Calu3 (cell line): ENCODE results near the gene CDA. TPM values are rescaled to one million over a fixed set of nuclear protein-coding genes. Genes with fewer than 3 reads are reported as not detected.
A peak's percentile ranks its signal among the peaks of the same experiment; 100 is the strongest.

Experiments used
- BruUV-seq: library from RNA; stranded (reverse); fragments of 400-500 nt; replicated peaks from 2 replicates; lab custom pipeline; 2021; lab: Mats Ljungman, UMichigan
- CTCF ChIA-PET: fragments of 300-600 bp; sonication (Branson Sonifier 250); formaldehyde crosslinking; loops from one replicate; lab custom pipeline; 2022; ENCODE audit warnings: antibody characterized with exemption; lab: Charles Lee
- DNase-seq: peaks from one replicate; pipeline ENCODE4 v3.0.0; 2022
- H3K27ac Mint-ChIP-seq: one replicate; pipeline ENCODE4 v1.8.0; 2022; ENCODE audit warnings: mixed read lengths; ENCODE audit not compliant: unreplicated experiment
- H3K27me3 Mint-ChIP-seq: one replicate; pipeline ENCODE4 v1.8.0; 2022; ENCODE audit warnings: mixed read lengths; ENCODE audit not compliant: unreplicated experiment
- H3K36me3 Mint-ChIP-seq: one replicate; pipeline ENCODE4 v1.8.0; 2022; ENCODE audit warnings: mild to moderate bottlenecking, moderate library complexity, mixed read lengths; ENCODE audit not compliant: insufficient read depth, unreplicated experiment
- H3K4me1 Mint-ChIP-seq: one replicate; pipeline ENCODE4 v1.8.0; 2022; ENCODE audit warnings: mild to moderate bottlenecking, low read depth, mixed read lengths; ENCODE audit not compliant: unreplicated experiment
- H3K4me3 Mint-ChIP-seq: one replicate; pipeline ENCODE4 v1.8.0; 2022; ENCODE audit warnings: mild to moderate bottlenecking, low read depth, moderate library complexity, mixed read lengths; ENCODE audit not compliant: unreplicated experiment
- H3K9me3 Mint-ChIP-seq: one replicate; pipeline ENCODE4 v1.8.0; 2022; ENCODE audit warnings: low read depth, mixed read lengths; ENCODE audit not compliant: unreplicated experiment
- intact Hi-C: fragments of 100-400 bp; cut with micrococcal nuclease; formaldehyde crosslinking; loops from one replicate; pipeline ENCODE4 v1.10.0; 2022; ENCODE audit not compliant: unreplicated experiment
- total RNA-seq: library from RNA; stranded (reverse); gene quantifications from 2 replicates; pipeline ENCODE4 v1.2.3, GENCODE V29; 2022
- TF ChIP-seq, protein P1 (sequence below): fragments of 200-600 bp; IDR thresholded peaks from one replicate; pipeline ENCODE4 v1.8.0; 2022; ENCODE audit warnings: antibody characterized with exemption; ENCODE audit not compliant: unreplicated experiment

The CDA gene
- total RNA-seq, 1 experiment from 2014 or later: 9.0 TPM

GRCh38 chr1:20571427-20571826, 17.5 kb upstream of the CDA start:
- Mint-ChIP-seq H3K4me1 (no peaks in the 10 kb centered on the region), H3K36me3 (no peaks in the 10 kb centered on the region), H3K27me3 (peaks cover 62% of the 10 kb centered on the region), H3K9me3 (no peaks in the 10 kb centered on the region), H3K27ac (no peak overlapping the region), H3K4me3 (no peak overlapping the region)
- intact Hi-C loops: no loop called here
- TF ChIP-seq, protein P1, sequence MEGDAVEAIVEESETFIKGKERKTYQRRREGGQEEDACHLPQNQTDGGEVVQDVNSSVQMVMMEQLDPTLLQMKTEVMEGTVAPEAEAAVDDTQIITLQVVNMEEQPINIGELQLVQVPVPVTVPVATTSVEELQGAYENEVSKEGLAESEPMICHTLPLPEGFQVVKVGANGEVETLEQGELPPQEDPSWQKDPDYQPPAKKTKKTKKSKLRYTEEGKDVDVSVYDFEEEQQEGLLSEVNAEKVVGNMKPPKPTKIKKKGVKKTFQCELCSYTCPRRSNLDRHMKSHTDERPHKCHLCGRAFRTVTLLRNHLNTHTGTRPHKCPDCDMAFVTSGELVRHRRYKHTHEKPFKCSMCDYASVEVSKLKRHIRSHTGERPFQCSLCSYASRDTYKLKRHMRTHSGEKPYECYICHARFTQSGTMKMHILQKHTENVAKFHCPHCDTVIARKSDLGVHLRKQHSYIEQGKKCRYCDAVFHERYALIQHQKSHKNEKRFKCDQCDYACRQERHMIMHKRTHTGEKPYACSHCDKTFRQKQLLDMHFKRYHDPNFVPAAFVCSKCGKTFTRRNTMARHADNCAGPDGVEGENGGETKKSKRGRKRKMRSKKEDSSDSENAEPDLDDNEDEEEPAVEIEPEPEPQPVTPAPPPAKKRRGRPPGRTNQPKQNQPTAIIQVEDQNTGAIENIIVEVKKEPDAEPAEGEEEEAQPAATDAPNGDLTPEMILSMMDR: no peak
- no TSS peak for BruUV-seq
- DNase-seq: no peak
- CTCF ChIA-PET: interaction anchor here (0.5 to 0.6 kb wide), 2 partner anchors 10 to 12 kb away, joined by 3 to 4 read pairs; no protein-coding TSS in a partner anchor

DNA sequence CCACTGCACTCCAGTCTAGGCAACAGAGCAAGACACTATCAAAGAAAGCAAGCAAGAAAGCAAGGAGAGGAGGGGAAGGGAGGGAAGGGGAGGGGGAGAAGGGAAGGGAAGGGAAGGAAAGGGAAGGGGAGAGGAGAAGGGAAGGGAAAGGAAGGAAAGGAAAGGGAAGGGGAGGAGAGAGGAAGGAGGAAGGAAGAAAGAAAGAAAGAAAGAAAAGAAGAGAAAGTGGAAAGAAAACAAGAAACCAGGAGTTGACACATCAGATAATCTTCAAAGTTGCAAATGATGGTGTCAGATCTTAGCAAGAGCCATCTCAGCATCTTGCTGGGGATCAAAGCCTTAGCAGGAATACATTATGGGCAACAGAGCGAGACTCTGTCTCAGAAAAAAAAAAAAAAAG, 14.9 kb upstream of the CDA start:
- no peaks in the 10 kb centered on the region for H3K4me1 Mint-ChIP-seq
- H3K9me3 Mint-ChIP-seq: no peaks in the 10 kb centered on the region
- no peaks in the 10 kb centered on the region for H3K36me3 Mint-ChIP-seq
- TF ChIP-seq, protein P1: no peak
- no peak overlapping the region for H3K27ac Mint-ChIP-seq
- peaks cover 58% of the 10 kb centered on the region for H3K27me3 Mint-ChIP-seq
- no peak for DNase-seq
- intact Hi-C loops: no loop called here
- BruUV-seq: no TSS peak
- H3K4me3 Mint-ChIP-seq: no peak overlapping the region
- CTCF ChIA-PET: interaction anchor here (0.6 to 1.9 kb wide), 3 partner anchors 15 to 1431 kb away, joined by 3 to 7 read pairs (median 3); partner anchors contain the start of gene CDA

- TF ChIP-seq, protein P1: peak; percentile 60
- Mint-ChIP-seq H3K27me3 (peaks cover 50% of the 10 kb centered on the region), H3K27ac (no peak overlapping the region), H3K4me1 (no peaks in the 10 kb centered on the region), H3K9me3 (no peaks in the 10 kb centered on the region), H3K36me3 (no peaks in the 10 kb centered on the region), H3K4me3 (no peak overlapping the region)
- intact Hi-C loops: loop anchor here (1.0 kb wide), 1 partner anchor 65 kb away; no protein-coding TSS in a partner anchor
- CTCF ChIA-PET: interaction anchor here (0.6 to 1.9 kb wide), 7 partner anchors 14 to 229 kb away, joined by 3 to 49 read pairs (median 4); partner anchors contain the start of genes CDA and PINK1
- BruUV-seq: no TSS peak
- DNase-seq: peak; percentile 87
Measured at GRCh38 chr1:20574686-20575540, 14.0 kb upstream of the CDA start.

DNA sequence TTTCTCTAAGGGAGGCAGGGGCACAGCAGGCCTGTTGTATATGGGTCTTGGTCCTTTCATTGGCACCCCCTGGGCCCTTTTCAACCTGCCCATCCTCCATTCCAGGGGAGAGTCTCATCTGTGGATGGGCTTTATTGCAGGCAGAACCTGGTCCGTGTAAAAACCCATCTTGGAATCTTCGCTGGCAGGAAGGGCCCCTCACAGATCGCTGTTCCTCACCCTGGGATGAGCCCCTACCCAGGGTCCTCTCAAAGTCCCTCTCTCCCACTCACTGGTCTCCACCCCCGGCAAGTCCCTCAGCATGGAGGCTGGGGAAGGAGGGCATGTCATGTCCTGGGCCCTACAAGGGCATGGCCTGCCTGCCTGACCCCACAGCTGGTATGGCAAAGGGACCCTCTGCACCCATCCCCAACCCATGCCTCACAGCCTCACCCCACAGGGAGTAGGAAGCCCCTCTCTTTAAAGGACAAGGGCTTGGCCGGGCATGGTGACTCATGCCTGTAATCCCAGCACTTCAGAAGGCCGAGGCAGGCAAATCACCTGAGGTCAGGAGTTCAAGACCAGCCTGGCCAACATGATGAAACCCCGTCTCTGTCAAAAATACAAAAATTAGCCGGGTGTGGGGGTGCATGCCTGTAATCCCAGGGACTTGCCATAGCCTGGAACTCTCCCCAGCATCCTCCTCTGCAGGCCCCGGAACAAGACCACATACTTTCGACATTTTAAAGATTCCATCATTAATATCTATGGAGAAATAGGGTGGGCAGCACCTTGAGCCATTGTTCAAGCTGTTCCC, 13.2 kb upstream of the CDA start:
- Mint-ChIP-seq H3K36me3 (no peaks in the 10 kb centered on the region), H3K27me3 (peaks cover 41% of the 10 kb centered on the region), H3K4me3 (no peak overlapping the region), H3K27ac (no peak overlapping the region), H3K9me3 (no peaks in the 10 kb centered on the region), H3K4me1 (no peaks in the 10 kb centered on the region)
- TF ChIP-seq, protein P1: no peak
- CTCF ChIA-PET: interaction anchor here (1.0 to 1.9 kb wide), 4 partner anchors 13 to 63 kb away, joined by 4 to 49 read pairs (median 6); partner anchors contain the start of genes CDA and PINK1
- BruUV-seq: no TSS peak
- intact Hi-C loops: loop anchor here (1.0 kb wide), 1 partner anchor 65 kb away; no protein-coding TSS in a partner anchor
- DNase-seq: no peak
